MM.1S (cell line): Measurements from ENCODE around the gene MAN1C1.

ENCODE experiments used
- CTCF ChIP-seq: fragments of 300-600 bp; sonication (generic); IDR thresholded peaks from 2 replicates; pipeline ENCODE4 v1.5.1; 2016; ENCODE audit warnings: antibody characterized with exemption, low read length, mixed read lengths
- EZH2 ChIP-seq: fragments of 300-600 bp; sonication (generic); optimal IDR thresholded peaks from 2 replicates; pipeline ENCODE3; 2017; ENCODE audit warnings: low read depth, mild to moderate bottlenecking, antibody characterized with exemption, low read length, mixed read lengths
- EZH2phosphoT487 ChIP-seq: fragments of 300-600 bp; sonication (generic); IDR thresholded peaks from 2 replicates; pipeline ENCODE4 v1.6.1; 2018; ENCODE audit warnings: antibody characterized with exemption, low read length

- TF ChIP-seq CTCF = no peak
- no peak for TF ChIP-seq EZH2
- no peak for TF ChIP-seq EZH2phosphoT487
Observed at GRCh38 chr1:25735956-25736529, 119.5 kb downstream of the MAN1C1 start.
